ENCODE data around the gene WNT16. TPM values are rescaled to one million over a fixed set of nuclear protein-coding genes. Genes with fewer than 3 reads are reported as not detected.

WNT16 gene
- total RNA-seq, 2 donors from 2014 or later: not detected

GRCh38 chr7:121300685-121301420, 27.9 kb upstream of the WNT16 start:
- Histone ChIP-seq H3K4me1 (no peaks in the 10 kb centered on the region), H3K27me3 (no peaks in the 10 kb centered on the region), H3K4me3 (no peak overlapping the region), H3K27ac (no peak overlapping the region), H3K9me3 (no peaks in the 10 kb centered on the region), H3K36me3 (replicated peaks in 1 of 2; ENCODE audit: insufficient read depth in 1 of 2, low read depth in 2 of 2) (no peaks in the 10 kb centered on the region)
- ATAC-seq: no peak
- TF ChIP-seq POLR2A (IDR thresholded peaks at IDR 0.05) (no peak), CTCF (IDR thresholded peaks at IDR 0.05) (no peak)
- WGBS, 2 donors: 86 to 89% methylated on average over 2 of the region's 2 CpGs
- no peak for DNase-seq
- intact Hi-C loops (cut with DNase I): no loop called here

- H3K36me3 ChIP-seq (replicated peaks in 1 of 2; ENCODE audit: insufficient read depth in 1 of 2, low read depth in 2 of 2): no peaks in the 10 kb centered on the region
- H3K9me3 ChIP-seq: no peaks in the 10 kb centered on the region
- TF ChIP-seq CTCF (IDR thresholded peaks at IDR 0.05): no peak
- no peak for TF ChIP-seq POLR2A (IDR thresholded peaks at IDR 0.05)
- intact Hi-C loops (cut with DNase I): no loop called here
- 73 to 78% methylated on average over 9 of the region's 9 CpGs for WGBS, 2 donors
- no peak for DNase-seq
- no peak overlapping the region for H3K27ac ChIP-seq
- H3K4me3 ChIP-seq: no peak overlapping the region
- H3K27me3 ChIP-seq: no peaks in the 10 kb centered on the region
- H3K4me1 ChIP-seq: no peaks in the 10 kb centered on the region
- ATAC-seq: no peak
Observed at GRCh38 chr7:121301446-121302213, 27.2 kb upstream of the WNT16 start.

- Histone ChIP-seq H3K27ac (no peak overlapping the region), H3K36me3 (replicated peaks in 1 of 2; ENCODE audit: insufficient read depth in 1 of 2, low read depth in 2 of 2) (no peaks in the 10 kb centered on the region), H3K4me3 (no peak overlapping the region), H3K9me3 (no peaks in the 10 kb centered on the region), H3K4me1 (no peaks in the 10 kb centered on the region), H3K27me3 (no peaks in the 10 kb centered on the region)
- TF ChIP-seq POLR2A (IDR thresholded peaks at IDR 0.05) (no peak), CTCF (IDR thresholded peaks at IDR 0.05) (no peak)
- intact Hi-C loops (cut with DNase I): no loop called here
- WGBS, 2 donors: 81 to 84% methylated on average over 8 of the region's 8 CpGs
- no peak for DNase-seq
- ATAC-seq: no peak
Observed at GRCh38 chr7:121302214-121302745, 26.5 kb upstream of the WNT16 start.

- ATAC-seq (no peak), DNase-seq (no peak)
- intact Hi-C loops (cut with DNase I): no loop called here
- TF ChIP-seq POLR2A (IDR thresholded peaks at IDR 0.05) (no peak), CTCF (IDR thresholded peaks at IDR 0.05) (no peak)
- 90 to 91% methylated on average over 6 of the region's 6 CpGs for WGBS, 2 donors
- H3K4me1 ChIP-seq: no peaks in the 10 kb centered on the region
- no peak overlapping the region for H3K27ac ChIP-seq
- H3K27me3 ChIP-seq: no peaks in the 10 kb centered on the region
- H3K36me3 ChIP-seq (replicated peaks in 1 of 2; ENCODE audit: insufficient read depth in 1 of 2, low read depth in 2 of 2): no peaks in the 10 kb centered on the region
- no peaks in the 10 kb centered on the region for H3K9me3 ChIP-seq
- H3K4me3 ChIP-seq: no peak overlapping the region
Observed at GRCh38 chr7:121303422-121304101, 25.2 kb upstream of the WNT16 start.
